GM21381 (cell line): Measurements from ENCODE around the gene ADCY3.

Experiments
- ATAC-seq: cut with Tn5 transposase; IDR thresholded peaks from one replicate; pipeline ENCODE4 v1.9.1; 2021; ENCODE audit warnings: mild to moderate bottlenecking, moderate library complexity; ENCODE audit not compliant: unreplicated experiment

ADCY3 gene

DNA sequence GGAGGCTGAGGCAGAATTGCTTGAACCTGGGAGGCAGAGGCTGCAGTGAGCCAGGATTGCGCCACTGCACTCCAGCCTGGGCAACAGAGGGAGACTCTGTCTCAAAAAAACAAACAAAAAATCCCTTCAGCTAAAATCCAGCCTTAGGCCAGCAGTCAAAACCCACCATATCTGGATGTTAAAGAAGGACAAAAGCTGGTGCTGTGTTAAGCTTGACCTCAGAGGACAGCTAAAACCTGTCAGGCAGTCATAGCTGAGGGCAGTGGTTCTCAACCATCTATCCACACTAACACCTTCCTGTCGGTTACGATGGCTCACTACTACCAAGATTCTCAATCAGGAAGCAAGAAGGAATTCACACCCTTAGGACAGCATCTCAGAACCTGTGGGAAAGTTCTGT lies 136.4 kb downstream of the ADCY3 start:
- ATAC-seq = no peak

DNA sequence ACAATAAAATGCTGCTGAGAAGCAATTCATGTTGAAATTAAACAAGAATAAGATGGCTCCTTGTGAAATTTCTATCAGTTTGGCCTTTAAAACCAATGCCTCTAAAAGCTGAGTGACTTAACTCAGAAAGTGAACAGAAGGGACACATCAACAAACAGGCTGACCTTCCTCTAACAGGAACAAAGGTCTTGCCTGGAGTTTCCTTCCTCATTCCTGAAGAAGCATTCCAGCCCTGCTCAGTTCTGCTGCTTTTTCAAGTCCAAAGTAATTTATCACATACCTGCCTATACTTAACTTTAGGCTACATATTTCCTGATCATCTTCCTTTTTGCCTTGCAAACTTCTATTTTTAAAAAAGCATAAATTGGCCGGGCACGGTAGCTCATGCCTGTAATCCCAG lies 140.9 kb downstream of the ADCY3 start:
- no peak for ATAC-seq

DNA sequence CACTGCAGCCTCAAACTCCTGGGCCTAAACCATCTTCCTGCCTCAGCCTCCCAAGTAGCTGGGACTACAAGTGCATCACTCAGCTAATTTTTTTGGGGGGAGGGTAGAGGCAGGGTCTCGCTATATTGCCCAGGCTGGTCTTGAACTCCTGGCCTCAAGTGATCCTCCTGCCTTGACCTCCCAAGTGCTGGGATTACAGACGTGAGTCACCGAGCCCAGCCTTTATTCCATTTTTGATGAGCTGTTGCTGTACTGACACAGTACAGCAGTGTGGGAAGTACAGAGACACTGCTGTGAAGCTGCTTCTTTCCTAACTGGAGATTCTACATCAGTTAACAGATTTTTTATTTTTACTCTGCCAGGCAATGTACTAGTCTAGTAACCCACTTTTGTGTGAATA lies 145.7 kb downstream of the ADCY3 start:
- ATAC-seq = no peak

DNA sequence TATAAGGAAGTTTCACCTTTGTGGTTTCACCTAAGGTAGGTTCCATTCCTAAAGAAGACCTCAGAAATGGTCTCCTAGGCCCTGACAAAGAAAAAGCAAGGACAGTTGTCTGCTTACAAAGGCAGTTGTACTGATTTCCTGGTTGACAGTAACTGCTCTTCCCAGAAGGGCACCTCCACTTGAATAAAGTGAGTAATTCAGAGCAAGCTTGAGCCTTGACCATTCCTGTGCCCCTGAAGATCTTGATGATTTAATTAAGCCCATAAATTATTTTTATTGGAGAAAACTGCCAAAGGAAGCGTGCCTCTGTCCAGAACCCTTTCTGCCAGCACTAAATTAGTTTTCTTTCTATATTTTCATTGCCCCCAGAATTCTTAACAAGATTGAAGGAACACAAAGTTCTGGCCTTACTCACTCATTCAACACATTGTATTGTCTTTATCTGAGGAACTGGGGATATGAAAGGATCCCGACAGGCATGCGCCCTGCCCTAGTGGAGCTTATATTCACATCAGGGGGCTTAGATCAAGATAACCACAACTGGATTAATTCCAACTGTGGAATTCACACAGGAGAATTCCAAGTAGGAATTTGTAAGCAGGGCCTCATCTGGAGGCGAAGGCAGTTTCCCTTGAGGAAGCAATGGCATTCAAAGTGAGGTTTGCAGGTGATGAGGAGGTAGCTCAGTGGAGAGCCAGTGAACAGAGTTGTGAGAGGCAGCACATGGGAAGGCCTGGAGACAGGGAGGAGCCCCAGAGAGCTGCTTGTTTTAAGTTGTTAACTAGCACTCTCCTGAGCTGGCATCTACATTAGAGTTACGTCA lies 148.1 kb downstream of the ADCY3 start:
- ATAC-seq = no peak

DNA sequence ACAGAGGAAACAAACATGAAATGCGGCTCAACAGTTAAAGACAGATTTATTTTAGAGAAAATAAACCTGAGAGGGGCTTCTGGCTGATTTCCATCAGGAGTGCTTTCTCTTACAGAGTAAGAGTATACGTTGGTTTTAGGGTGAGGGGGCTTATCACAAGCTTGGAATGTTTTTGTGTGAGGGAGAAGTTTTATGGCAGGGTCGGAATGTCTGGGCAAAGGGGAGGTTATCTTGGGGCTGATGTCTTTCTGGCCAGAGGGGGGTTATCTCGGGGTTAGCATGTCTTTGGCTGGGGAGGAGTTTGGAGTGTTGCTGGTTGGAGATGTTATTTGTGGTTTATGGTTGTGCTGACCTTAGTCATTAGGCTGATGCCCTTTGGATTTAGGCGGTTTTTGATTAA lies 149.0 kb downstream of the ADCY3 start:
- no peak for ATAC-seq
